Stimulated activated memory B cell treated with anti-CD40 and anti-IgM and Interleukin-4, amounts not matched to agents 10 μg/mL and 1 μg/mL and 100 μg/mL, for 72 hours (primary cell): Measurements from ENCODE around the gene PDE8A.
A peak's percentile ranks its signal among the peaks of the same experiment; 100 is the strongest.

Experiments
- ATAC-seq: fragments of 150-1000 bp; cut with Tn5 transposase; 2 replicates; pipeline ENCODE4 v1.10.0; 2021
- H3K27ac Mint-ChIP-seq: one replicate; pipeline ENCODE4 v1.8.0; 2022; ENCODE audit warnings: mild to moderate bottlenecking, mixed read lengths
- H3K27me3 Mint-ChIP-seq: one replicate; pipeline ENCODE4 v1.8.0; 2022; ENCODE audit warnings: mixed read lengths
- H3K36me3 Mint-ChIP-seq: one replicate; pipeline ENCODE4 v1.8.0; 2022; ENCODE audit warnings: mixed read lengths
- H3K4me1 Mint-ChIP-seq: one replicate; pipeline ENCODE4 v1.8.0; 2022; ENCODE audit warnings: mixed read lengths
- H3K4me3 Mint-ChIP-seq: one replicate; pipeline ENCODE4 v1.8.0; 2022; ENCODE audit warnings: mild to moderate bottlenecking, moderate library complexity, mixed read lengths
- H3K9me3 Mint-ChIP-seq: one replicate; pipeline ENCODE4 v1.8.0; 2022; ENCODE audit warnings: mixed read lengths

PDE8A gene

DNA sequence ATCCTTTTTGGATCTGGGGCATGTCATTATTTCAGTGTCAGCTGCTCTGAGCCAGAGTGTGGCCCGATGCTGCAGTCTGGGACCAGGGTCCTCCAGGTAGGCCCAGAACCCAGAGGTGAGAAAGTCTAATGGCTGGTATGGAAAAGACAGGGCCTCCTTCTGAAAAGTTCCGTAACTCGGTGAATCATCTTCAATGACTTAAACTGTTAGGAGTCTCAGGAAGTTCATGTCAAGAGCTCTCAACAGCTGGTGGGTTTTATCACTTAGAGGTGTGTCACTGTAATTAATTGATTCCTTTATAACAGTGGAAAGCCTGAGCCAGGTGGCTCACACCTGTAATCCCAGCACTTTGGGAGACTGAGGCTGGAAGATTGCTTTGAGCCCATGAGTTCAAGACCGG, 28.5 kb upstream of the PDE8A start:
- peaks cover 36% of the 10 kb centered on the region for H3K27me3 Mint-ChIP-seq
- H3K9me3 Mint-ChIP-seq: no peaks in the 10 kb centered on the region
- no peak overlapping the region for H3K27ac Mint-ChIP-seq
- H3K4me3 Mint-ChIP-seq: no peak overlapping the region
- H3K36me3 Mint-ChIP-seq: no peaks in the 10 kb centered on the region
- H3K4me1 Mint-ChIP-seq: peaks cover 11% of the 10 kb centered on the region
- ATAC-seq: no peak

DNA sequence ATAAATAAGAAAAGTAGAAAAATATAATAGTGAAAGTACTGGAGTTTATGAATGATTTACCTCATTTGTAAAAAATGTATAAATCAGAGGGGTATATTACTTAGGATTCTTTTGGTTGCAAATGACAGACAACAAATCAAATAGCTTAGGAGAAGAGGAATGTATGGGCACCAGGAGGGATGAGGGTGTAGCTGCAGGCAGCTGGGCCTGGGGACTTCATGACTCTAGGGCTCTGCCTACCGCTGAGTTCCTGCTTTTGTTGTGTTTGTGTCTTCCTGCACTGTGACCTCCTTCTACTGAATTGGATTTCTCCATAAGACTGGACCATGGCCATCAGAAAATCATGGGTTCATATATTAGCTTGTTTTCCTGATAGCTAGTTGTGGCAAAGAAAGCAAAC, 27.9 kb upstream of the PDE8A start:
- no peaks in the 10 kb centered on the region for H3K9me3 Mint-ChIP-seq
- peaks cover 11% of the 10 kb centered on the region for H3K4me1 Mint-ChIP-seq
- no peak for ATAC-seq
- no peaks in the 10 kb centered on the region for H3K36me3 Mint-ChIP-seq
- H3K4me3 Mint-ChIP-seq: no peak overlapping the region
- no peak overlapping the region for H3K27ac Mint-ChIP-seq
- peaks cover 37% of the 10 kb centered on the region for H3K27me3 Mint-ChIP-seq

DNA sequence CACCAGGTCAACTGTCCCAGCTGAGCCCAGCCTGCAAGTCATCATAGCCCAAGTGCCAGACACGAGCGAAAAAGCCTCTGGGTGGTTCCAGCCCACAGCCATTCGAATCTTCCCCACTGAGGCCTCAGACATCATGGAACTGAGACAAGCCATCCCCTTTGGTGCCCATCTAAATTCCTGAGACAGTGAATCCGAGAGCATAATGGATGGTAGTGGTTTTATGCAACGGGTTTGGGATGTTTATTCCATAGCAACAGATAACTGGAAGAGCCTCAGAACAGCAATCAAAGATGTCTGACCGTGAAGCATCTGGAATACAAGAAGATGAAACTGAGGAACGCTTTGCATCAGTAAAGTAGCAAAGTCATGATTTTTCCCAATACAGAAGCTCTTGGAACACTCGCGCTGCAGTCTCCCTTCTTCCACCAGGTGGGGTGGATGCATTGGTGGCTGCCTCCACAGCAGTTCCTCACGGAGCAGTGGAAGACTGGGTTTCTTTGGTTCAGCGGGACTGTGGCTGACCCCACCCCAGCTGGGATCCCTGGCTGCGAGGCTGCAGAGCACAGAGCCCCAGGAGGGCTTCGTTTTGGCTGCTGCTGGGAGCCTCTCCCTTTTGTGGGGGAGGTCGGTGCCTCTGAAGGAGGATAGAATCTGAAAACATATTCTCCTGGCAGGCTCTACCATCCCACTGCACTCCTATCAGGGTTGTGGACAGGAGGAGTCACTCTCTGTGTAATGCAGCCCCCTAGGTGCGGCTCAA, 26.4 kb upstream of the PDE8A start:
- ATAC-seq: peak; percentile 64
- Mint-ChIP-seq H3K4me3 (peak overlapping the region; percentile 23), H3K27ac (no peak overlapping the region), H3K4me1 (peaks cover 17% of the 10 kb centered on the region), H3K36me3 (no peaks in the 10 kb centered on the region), H3K27me3 (peaks cover 33% of the 10 kb centered on the region), H3K9me3 (no peaks in the 10 kb centered on the region)

- H3K9me3 Mint-ChIP-seq: no peaks in the 10 kb centered on the region
- ATAC-seq: no peak
- peaks cover 17% of the 10 kb centered on the region for H3K4me1 Mint-ChIP-seq
- H3K36me3 Mint-ChIP-seq: no peaks in the 10 kb centered on the region
- H3K27me3 Mint-ChIP-seq: peaks cover 41% of the 10 kb centered on the region
- no peak overlapping the region for H3K27ac Mint-ChIP-seq
- no peak overlapping the region for H3K4me3 Mint-ChIP-seq
Measured at GRCh38 chr15:84956199-84956598, 25.5 kb upstream of the PDE8A start.

DNA sequence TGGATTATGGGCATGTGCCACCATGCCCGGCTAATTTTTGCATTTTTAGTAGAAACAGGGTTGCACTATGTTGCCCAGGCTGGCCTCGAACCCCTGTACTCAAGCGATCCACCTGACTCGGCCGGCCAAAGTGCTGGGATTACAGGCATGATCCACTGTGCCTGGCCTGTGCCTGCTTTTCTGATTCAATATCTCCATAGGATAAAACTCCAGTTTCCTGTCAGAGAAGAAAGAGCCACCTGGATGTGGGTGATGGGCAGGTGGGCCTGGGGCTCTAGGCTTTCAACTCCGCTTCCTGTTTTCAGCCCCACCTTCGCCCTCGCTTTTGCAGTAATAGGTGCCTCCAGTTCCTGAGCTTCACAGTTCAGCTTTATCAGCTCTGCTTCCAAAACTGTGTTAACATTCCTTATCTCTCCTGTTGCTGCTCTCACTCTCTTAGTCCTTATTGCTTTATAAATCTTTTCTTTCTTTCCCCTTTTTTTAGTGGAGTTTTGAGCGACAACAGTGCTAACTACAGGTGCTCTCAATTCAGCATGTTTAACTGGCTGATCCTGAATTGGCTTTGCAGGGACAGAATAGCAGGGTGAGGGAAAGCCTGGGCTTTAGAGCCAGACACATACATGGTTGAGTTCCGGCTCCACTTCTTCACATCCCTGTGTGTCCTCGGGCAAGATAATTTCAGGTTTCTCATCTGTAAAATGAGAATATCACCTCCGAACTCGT, 21.1 kb upstream of the PDE8A start:
- H3K36me3 Mint-ChIP-seq: no peaks in the 10 kb centered on the region
- H3K4me3 Mint-ChIP-seq: no peak overlapping the region
- peaks cover 15% of the 10 kb centered on the region for H3K4me1 Mint-ChIP-seq
- peaks cover 59% of the 10 kb centered on the region for H3K27me3 Mint-ChIP-seq
- H3K9me3 Mint-ChIP-seq: peaks cover 7% of the 10 kb centered on the region
- no peak overlapping the region for H3K27ac Mint-ChIP-seq
- ATAC-seq: no peak

GRCh38 chr15:84961114-84961452, 20.6 kb upstream of the PDE8A start:
- no peak overlapping the region for H3K27ac Mint-ChIP-seq
- H3K27me3 Mint-ChIP-seq: peaks cover 55% of the 10 kb centered on the region
- no peaks in the 10 kb centered on the region for H3K36me3 Mint-ChIP-seq
- no peak for ATAC-seq
- H3K9me3 Mint-ChIP-seq: peaks cover 7% of the 10 kb centered on the region
- peaks cover 9% of the 10 kb centered on the region for H3K4me1 Mint-ChIP-seq
- H3K4me3 Mint-ChIP-seq: no peak overlapping the region

DNA sequence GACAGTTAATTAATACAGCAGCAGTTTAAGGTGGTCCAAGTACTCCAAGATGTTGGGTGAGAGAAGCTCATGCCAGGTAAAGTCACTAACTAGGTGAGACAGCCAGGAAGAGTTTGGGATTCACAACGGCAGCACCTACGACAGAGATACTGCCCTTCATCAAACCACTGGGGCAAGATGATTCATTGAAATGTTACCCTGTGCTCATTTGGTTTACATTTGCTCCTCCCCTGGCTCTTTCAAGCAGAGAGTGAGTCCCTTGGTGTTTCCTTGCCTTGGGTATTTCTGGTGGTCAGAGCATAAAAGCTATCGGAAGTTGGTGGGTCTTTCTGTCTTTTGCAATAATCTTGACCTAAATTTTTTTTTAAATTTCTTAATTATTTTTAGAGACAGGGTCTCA, 19.9 kb upstream of the PDE8A start:
- peaks cover 6% of the 10 kb centered on the region for H3K4me1 Mint-ChIP-seq
- no peak overlapping the region for H3K4me3 Mint-ChIP-seq
- H3K36me3 Mint-ChIP-seq: no peaks in the 10 kb centered on the region
- no peak overlapping the region for H3K27ac Mint-ChIP-seq
- no peak for ATAC-seq
- peaks cover 10% of the 10 kb centered on the region for H3K9me3 Mint-ChIP-seq
- peaks cover 49% of the 10 kb centered on the region for H3K27me3 Mint-ChIP-seq

- peaks cover 40% of the 10 kb centered on the region for H3K27me3 Mint-ChIP-seq
- H3K4me1 Mint-ChIP-seq: peaks cover 6% of the 10 kb centered on the region
- no peak overlapping the region for H3K4me3 Mint-ChIP-seq
- no peaks in the 10 kb centered on the region for H3K36me3 Mint-ChIP-seq
- ATAC-seq: no peak
- H3K27ac Mint-ChIP-seq: no peak overlapping the region
- H3K9me3 Mint-ChIP-seq: peaks cover 10% of the 10 kb centered on the region
Measured at GRCh38 chr15:84962955-84963354, 18.7 kb upstream of the PDE8A start.

DNA sequence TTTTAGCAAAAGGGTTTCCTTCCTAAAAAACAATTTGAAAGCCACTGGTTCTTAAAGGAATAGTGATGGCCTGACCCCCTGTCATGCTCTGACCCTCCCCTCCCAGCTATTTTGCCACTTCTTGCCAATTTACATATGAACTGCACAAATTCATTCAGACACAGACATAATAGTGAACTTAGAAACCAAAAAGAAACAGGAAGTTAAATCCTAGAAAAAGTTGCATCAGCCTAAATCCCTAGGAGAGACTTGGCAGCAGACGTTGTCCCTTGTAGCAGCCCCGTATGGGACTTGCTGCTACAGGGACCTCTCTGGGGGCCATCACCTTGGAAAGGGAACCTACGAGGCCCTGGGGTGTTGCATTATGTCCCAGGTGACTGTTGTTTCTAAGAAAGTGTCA, 14.3 kb upstream of the PDE8A start:
- H3K27me3 Mint-ChIP-seq: peaks cover 14% of the 10 kb centered on the region
- no peak overlapping the region for H3K4me3 Mint-ChIP-seq
- no peak overlapping the region for H3K27ac Mint-ChIP-seq
- peaks cover 10% of the 10 kb centered on the region for H3K9me3 Mint-ChIP-seq
- no peaks in the 10 kb centered on the region for H3K4me1 Mint-ChIP-seq
- H3K36me3 Mint-ChIP-seq: no peaks in the 10 kb centered on the region
- ATAC-seq: no peak

DNA sequence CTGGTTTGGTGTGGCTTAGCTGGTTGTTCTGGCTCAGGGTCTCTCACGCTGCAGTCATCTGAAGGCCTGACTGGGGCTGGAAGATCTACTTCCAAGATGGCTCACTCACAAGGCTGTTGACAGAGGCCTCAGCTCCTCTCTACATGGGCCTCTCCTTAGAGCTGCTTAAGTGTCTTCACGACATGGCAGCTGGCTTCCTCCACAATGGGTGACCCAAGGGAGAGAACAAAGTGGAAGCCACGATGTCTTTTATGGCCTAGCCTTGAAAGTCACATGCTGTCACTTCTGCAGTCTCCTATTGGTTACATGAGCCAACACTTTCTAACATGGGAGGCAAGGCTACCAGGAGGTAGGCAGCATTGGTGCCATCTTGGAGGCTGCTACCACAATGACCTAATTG, 13.4 kb upstream of the PDE8A start:
- Mint-ChIP-seq H3K27me3 (peaks cover 11% of the 10 kb centered on the region), H3K36me3 (no peaks in the 10 kb centered on the region), H3K27ac (no peak overlapping the region), H3K9me3 (peaks cover 10% of the 10 kb centered on the region), H3K4me1 (no peaks in the 10 kb centered on the region), H3K4me3 (no peak overlapping the region)
- ATAC-seq: no peak

GRCh38 chr15:84969257-84969656, 12.4 kb upstream of the PDE8A start:
- H3K4me1 Mint-ChIP-seq: no peaks in the 10 kb centered on the region
- H3K4me3 Mint-ChIP-seq: no peak overlapping the region
- H3K27me3 Mint-ChIP-seq: peaks cover 2% of the 10 kb centered on the region
- peaks cover 7% of the 10 kb centered on the region for H3K9me3 Mint-ChIP-seq
- H3K27ac Mint-ChIP-seq: no peak overlapping the region
- no peaks in the 10 kb centered on the region for H3K36me3 Mint-ChIP-seq
- ATAC-seq: no peak

DNA sequence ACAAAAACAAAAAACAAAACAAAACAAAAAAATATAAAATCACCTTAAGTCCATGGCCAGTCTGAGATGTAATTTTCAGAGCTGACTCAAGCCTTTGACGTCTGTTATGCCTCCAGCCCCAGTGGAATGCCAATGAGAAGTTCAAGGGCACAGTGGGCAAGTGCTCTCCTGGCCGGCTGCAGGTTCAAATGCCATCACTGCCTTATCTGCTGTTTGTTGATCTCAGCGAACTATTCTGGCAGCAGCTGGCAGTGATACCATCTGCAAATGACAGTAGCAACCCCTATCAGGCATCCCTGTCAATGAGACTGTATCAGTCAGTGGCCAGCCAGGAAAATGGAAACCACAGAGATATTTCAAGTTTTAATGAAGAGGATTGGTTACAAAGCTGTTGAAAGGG, 10.8 kb upstream of the PDE8A start:
- Mint-ChIP-seq H3K27me3 (no peaks in the 10 kb centered on the region), H3K4me1 (no peaks in the 10 kb centered on the region), H3K9me3 (peaks cover 2% of the 10 kb centered on the region), H3K27ac (no peak overlapping the region), H3K4me3 (no peak overlapping the region), H3K36me3 (no peaks in the 10 kb centered on the region)
- no peak for ATAC-seq

- no peak overlapping the region for H3K27ac Mint-ChIP-seq
- no peaks in the 10 kb centered on the region for H3K27me3 Mint-ChIP-seq
- H3K9me3 Mint-ChIP-seq: no peaks in the 10 kb centered on the region
- peaks cover 10% of the 10 kb centered on the region for H3K4me1 Mint-ChIP-seq
- no peaks in the 10 kb centered on the region for H3K36me3 Mint-ChIP-seq
- ATAC-seq: no peak
- no peak overlapping the region for H3K4me3 Mint-ChIP-seq
Measured at GRCh38 chr15:84973492-84974460, 7.9 kb upstream of the PDE8A start.

- no peak overlapping the region for H3K4me3 Mint-ChIP-seq
- H3K9me3 Mint-ChIP-seq: no peaks in the 10 kb centered on the region
- H3K4me1 Mint-ChIP-seq: peaks cover 17% of the 10 kb centered on the region
- H3K27me3 Mint-ChIP-seq: no peaks in the 10 kb centered on the region
- no peak for ATAC-seq
- no peak overlapping the region for H3K27ac Mint-ChIP-seq
- H3K36me3 Mint-ChIP-seq: no peaks in the 10 kb centered on the region
Measured at GRCh38 chr15:84975871-84976351, 5.7 kb upstream of the PDE8A start.

DNA sequence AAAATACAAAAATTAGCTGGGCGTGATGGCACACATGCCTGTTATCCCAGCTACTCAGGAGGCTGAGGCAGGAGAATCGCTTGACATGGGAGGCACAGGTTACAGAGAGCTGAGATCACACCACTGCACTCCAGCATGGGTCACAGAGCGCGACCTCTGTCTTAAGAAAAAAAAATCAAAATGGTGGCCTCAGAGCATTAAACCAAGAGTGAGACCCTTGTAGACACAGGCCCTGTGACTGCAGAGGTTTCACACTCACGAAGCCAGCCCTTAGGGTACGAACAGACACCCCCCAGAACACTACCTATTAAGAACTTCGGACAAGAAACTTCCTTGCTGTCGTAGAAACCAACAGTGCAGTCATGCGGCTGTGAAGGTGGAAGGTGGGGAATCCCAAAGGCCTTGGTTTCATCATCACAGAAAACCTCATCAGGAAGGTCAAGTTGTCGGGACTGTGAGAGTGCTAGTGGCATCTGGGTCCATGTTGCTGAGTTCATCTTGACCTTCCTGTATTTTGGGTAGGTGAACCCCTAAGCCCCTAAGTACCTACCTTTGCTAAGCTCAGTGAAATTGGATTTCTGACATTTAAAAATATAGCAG, 4.8 kb upstream of the PDE8A start:
- no peak overlapping the region for H3K4me3 Mint-ChIP-seq
- no peak for ATAC-seq
- H3K27ac Mint-ChIP-seq: peak overlapping the region; percentile 65
- H3K27me3 Mint-ChIP-seq: no peaks in the 10 kb centered on the region
- H3K4me1 Mint-ChIP-seq: peaks cover 17% of the 10 kb centered on the region
- no peaks in the 10 kb centered on the region for H3K9me3 Mint-ChIP-seq
- no peaks in the 10 kb centered on the region for H3K36me3 Mint-ChIP-seq
